GM18517 (cell line): ENCODE data around the gene KSR1.

ENCODE experiments used
- ATAC-seq: cut with Tn5 transposase; IDR thresholded peaks from one replicate; pipeline ENCODE4 v1.9.1; 2021; ENCODE audit warnings: mild to moderate bottlenecking, moderate library complexity; ENCODE audit not compliant: unreplicated experiment

Gene KSR1

GRCh38 chr17:27566671-27567562 is 110.7 kb downstream of the KSR1 start:
- no peak for ATAC-seq

- ATAC-seq, result no peak
These were observed 111.3 kb downstream of the KSR1 start for GRCh38 chr17:27567563-27567859.

DNA sequence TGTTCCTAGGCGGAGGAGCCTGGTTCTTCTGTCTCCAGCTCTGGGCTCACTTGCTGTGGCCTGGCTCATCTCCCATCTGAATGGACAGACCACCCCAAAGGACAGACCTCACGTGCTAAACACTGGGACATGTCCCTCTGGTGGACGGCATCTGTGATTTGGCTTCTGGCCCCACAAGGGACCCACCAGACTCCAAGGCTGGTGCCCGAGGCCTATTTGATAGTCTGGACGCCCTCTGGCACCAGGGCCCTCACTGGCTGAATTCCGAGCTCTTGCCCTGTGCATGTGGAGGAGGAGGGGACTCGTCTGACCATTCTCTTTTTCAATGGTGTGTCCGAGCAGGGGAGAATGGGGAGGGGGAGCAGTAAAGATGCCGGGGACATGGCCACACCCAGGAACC is 112.0 kb downstream of the KSR1 start:
- ATAC-seq, result no peak

GRCh38 chr17:27568811-27569210 is 112.6 kb downstream of the KSR1 start:
- ATAC-seq, result no peak

DNA sequence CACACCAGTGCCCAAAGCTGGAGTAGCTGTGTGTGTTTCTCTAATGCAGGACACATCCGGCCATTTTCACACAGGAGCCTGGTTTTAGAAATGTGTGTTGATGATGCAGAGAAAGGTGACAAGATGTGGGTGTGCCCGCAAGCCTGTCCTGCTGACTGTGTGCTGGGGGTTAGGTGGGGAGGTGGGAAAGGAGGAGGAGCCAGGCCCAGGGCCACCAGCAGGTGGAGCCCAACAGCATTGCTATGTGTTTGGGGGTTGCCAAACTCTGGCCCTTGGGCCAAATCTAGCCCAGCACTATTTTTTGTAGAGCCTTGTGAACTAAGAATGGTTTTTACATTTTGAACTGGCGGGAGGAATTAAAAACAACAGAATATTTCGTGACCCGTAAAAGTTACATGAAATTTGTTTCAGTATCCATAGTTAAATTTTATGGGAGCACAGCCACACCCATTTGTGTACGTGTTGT is 113.0 kb downstream of the KSR1 start:
- ATAC-seq, result no peak

GRCh38 chr17:27569884-27570577 is 113.8 kb downstream of the KSR1 start:
- ATAC-seq, result no peak

- no peak for ATAC-seq
These were observed 114.3 kb downstream of the KSR1 start for GRCh38 chr17:27570578-27570914.

- no peak for ATAC-seq
These were observed 115.5 kb downstream of the KSR1 start for GRCh38 chr17:27571563-27572352.

GRCh38 chr17:27572665-27573064 is 116.4 kb downstream of the KSR1 start:
- no peak for ATAC-seq

DNA sequence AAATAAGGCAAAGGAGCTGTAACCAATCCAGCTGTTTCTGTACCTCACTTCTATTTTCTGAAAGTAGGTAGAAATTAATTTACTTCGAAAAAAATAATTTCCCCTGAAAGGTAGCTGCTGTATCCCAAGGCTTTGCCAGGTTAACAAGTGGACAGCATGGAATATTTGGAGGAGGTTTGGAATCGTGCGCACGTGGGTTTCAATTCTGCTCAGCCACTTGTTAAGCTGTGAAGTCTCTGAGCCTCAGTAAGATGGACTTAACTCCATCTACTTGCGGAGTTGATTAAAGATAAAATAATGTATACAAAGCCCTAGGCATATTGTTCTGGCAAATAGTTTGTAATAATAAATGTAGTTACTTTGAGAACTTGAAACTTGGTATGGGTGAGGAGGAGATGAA is 117.3 kb downstream of the KSR1 start:
- no peak for ATAC-seq

GRCh38 chr17:27573971-27574525 is 117.8 kb downstream of the KSR1 start:
- no peak for ATAC-seq

GRCh38 chr17:27575096-27575911 is 119.1 kb downstream of the KSR1 start:
- ATAC-seq, result no peak

DNA sequence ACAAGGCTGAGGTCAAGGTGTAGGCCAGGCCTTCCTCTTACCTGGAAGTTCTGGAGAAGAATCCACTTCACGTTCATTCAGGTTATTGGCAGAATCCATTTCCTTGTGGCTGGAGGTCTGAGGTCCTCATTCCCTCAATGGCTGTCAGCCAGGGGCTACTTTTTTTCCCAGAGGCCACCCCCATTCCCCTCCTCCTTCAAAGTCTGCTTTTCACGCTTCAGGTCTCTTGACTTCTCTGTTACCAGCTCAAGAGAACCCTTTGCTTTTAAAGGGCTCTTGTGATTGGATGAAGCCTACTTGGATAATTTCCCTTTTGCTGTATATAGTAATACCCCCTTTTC is 119.6 kb downstream of the KSR1 start:
- ATAC-seq, result no peak

DNA sequence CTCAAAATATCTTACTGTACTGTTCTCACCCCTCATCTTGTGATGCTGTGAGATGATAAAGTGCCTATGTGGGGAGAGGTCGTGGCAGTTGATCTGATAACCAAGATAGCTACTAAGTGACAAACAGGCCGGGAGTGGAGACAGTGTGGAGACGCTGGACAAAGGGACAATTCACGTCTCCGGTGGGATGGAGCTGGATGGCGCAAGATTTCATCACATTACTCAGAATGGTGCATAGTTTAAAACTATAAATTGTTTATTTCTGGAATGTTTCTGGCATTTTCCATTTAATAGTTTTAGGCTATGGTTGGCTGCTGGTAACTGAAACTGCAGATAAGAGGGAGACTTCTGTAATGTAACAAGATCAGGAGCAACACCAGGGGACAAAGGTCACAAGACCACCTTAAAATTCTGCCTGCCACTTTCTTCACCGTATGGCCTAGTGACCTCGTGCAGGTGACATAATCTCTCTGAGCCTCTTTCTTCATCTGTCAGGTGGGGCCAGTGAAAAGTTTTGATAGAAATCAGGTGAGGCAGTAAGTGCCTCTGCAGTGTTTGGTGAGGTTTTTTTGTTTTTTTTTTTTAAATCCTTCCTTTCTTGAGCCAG is 120.3 kb downstream of the KSR1 start:
- no peak for ATAC-seq

DNA sequence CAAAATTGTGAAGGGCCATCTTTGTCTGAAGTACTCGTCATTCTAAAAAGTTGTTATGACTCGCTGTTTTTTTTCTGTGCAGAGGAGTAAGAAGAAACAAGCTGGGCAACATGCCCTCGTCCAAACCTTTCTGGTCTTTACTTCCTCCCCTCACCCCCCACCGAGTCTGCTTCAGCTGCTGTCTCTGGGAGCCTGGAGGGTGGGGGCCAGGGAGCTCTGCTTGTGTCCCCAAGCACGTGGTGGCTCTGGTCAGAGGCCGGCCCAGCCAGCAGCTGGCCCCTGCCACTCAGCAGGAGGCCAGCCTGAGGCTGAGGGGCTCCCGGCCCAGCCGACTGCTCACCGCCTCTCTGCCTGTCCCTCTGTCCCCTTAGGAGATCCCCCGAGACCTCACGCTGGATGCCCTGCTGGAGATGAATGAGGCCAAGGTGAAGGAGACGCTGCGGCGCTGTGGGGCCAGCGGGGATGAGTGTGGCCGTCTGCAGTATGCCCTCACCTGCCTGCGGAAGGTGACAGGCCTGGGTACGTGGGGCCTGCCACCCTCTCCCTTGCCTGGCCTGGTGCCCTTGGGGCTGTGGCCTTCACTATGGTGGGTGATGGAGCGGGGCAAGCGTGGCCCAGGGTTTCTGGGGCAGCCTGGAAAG is 121.0 kb downstream of the KSR1 start:
- no peak for ATAC-seq

GRCh38 chr17:27577884-27578717 is 121.9 kb downstream of the KSR1 start:
- no peak for ATAC-seq

- ATAC-seq, result peak; percentile 72
These were observed 122.5 kb downstream of the KSR1 start for GRCh38 chr17:27578718-27579085.

GRCh38 chr17:27579304-27579703 is 123.1 kb downstream of the KSR1 start:
- ATAC-seq, result peak; percentile 27

- ATAC-seq, result no peak
These were observed 123.7 kb downstream of the KSR1 start for GRCh38 chr17:27579897-27580321.
